ENCODE data around the gene LILRA2.
A peak's percentile ranks its signal among the peaks of the same experiment; 100 is the strongest.
"Not testable (repeated sequence)": the region's sequence is repeated elsewhere in the genome, so short reads cannot be mapped to it uniquely, and the experiment has no call there.

The LILRA2 gene

DNA sequence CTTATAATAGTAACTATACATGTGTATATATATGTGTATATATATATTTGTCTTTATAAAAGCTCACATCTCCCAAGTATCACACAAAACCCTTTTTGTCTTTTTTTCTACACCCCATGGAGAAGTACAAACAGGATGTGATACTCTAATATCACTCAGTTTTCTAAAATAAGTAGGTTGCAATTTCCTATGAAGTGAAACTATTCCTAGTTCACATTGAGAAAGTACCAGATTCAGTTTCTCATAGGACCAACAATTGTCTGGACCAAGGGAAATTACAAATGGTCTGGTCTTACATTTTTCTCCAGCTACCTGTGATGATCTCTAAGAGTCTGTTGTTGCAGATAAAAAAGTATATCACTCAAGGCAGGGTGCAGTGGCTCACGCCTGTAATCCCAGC, 38.8 kb downstream of the LILRA2 start:
- DNase-seq, result no peak

DNA sequence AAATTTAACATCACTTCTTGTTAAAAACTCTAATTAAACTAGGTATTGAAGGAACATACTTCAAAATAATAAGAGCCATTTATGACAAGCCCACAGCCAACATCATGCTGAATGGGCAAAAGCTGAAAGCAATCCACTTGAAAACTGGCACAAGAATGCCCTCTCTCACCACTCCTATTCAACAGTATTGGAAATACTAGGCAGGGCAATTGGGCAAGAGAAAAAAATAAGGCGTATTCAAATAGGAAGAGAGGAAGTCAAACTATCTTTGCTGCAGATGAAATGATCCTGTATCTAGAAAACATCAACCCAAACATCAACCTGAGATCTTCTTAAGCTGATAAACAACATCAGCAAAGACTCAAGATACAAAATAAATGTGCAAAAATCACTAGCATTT, 41.1 kb downstream of the LILRA2 start:
- DNase-seq, result no peak

DNA sequence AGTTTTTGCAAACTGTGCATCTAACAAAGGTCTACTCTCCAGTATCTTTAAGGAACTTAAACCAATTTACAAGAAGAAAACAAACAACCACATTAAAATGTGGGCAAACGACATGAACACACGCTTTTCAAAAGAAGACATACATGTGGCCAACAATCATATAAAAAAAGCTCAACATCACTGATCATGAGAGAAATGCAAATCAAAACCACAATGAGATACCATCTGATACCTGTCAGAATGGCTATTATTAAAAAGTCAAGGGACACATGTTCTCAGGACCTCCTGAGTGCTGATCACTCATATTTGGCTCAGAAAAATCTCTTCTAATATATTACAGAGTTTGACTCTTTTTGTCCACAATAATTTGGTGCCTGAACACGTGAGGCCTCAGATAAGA, 42.5 kb downstream of the LILRA2 start:
- DNase-seq, result peak; percentile 92

DNA sequence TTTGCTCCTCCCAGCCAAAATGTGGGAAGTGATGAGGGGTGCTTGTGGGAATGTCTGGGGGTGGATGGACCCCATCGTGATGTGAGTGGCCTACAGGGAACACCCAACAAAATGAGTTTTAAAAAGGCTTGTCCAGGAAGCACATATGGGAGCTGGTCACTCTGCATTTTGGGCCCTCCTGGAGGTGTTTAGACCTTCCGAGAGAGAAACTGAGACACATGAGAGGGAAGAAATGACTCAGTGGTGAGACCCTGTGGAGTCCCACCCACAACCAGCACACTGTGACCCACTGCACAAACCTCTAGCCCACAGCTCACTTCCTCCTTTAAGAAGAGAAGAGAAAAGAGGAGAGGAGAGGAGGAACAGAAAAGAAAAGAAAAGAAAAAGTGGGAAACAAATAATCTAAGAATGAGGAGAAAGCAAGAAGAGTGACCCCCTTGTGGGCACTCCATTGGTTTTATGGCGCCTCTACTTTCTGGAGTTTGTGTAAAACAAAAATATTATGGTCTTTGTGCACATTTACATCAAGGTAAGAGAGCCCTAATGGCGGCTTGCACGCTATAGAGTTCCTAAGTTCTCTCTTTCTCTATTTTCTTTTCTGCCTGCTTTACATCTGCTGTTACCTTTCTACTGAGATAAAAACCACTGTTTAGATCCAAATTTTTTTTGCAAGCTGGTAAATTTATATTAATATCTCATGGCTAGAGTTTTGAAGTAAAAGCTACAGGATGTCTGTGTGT, 43.4 kb downstream of the LILRA2 start:
- DNase-seq, result peak; percentile 72

DNA sequence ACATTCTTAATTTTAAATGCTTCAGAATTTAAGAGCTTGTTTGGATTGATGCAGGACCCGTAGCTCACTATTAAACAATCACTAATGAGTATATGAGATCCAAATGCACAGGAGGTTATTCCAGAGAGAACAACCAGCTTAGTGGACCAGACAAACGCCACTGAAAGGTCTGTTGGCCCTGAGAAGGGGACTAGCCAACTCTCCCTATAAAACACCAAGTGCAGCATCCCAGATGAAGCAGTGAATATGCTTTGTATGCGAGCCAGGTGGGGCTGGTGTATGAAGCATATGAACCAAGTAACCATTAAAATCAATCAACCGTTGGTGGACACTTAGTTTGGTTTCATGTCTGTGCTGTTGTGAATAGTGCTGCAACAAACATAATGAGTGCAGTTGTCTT, 46.9 kb downstream of the LILRA2 start:
- peak; percentile 29 for DNase-seq

DNA sequence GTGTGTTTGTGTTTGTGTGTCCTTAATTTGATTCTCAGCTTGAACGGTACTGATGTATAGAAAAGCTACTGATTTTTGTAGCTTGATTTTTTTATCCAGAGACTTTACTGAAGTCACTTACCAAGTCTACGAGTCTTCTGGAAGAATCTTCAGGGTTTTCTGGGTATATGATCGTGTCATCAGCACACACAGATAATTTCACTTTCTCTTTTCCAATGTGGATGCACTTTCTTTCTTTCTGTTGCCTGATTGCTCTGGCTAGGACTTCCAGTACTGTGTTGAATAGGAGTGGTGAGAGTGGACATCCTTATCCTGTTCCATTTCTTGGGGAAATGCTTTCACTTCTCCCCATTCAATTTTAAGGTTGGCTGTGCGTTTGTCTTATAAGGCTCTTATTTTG, 48.8 kb downstream of the LILRA2 start:
- DNase-seq, result no peak

DNA sequence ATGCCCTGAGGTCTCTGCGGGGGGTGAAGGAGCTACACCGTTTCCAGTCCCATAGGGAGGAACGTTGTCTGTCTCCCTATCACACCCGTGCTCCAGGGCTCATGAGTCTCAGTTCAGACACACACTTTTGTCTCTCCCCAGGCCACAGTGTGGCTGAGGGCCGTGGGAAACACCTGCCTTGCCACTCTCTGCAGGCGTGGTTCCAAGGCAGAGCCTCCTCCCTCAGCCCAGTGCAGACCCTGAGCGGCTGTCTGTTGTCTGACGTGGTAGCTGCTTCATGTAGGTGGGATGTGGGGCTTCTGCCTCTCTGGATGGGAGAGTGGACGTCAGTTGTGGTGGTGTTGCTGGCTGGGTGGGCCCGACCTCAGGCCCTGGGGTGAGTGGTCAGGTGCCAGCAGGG, 50.6 kb downstream of the LILRA2 start:
- not testable (repeated sequence) for DNase-seq

DNA sequence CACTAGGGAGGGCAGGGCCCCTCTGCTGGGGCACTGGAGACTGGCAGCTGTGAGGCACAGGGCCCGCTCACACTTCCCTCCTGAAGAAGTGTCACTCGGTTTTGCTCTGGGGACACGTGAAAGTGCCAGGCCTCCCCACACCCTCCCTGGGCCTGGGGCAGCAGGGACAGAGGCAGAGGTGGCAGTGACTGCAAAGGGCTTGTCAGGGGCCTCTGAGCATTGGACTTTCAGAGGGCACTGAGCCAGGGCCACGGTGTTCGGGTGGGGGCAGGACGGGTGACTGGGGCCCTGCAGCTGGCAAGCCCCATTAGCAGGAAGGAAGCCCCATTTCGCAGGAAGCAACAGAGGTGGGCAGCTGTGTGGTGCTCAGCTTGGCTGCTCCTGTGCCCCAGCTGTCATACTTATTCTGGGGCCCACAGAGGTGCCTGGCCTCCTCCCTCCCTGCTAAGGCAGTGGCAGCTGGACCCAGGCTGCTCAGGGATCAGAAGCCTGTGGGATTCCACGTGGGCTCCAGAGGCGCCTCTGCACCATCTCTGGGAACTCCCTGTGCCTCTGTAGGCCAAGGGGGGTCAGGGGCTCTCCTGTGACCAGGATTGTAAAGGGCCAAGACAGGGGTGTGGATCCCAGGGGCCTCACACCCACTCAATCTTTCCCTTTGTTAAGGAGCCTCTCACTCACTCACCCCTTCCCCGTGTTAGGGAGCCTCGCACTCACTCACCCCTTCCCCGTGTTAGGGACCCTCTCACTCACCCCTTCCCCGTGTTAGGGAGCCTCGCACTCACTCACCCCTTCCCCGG, 51.5 kb downstream of the LILRA2 start:
- not testable (repeated sequence) for DNase-seq

DNA sequence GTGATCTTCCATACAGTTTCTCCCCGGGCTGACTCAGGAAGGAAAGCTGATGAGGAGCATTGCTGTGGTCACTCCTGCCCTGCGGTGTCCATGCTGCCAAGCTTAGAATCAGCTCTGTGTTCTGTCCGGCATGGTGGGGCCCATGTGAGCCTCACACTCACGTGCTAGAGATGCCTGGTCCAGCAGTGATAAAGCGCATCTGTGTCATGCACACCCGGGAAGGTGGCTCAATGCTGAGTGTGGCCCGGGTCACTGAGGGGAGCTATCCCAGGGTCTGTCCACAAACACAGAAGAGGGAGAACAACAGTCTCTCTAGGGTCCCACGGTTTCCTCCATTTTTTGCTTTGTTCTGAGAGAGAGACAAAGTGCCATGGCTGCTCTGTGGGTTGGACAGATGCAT, 53.2 kb downstream of the LILRA2 start:
- DNase-seq, result no peak

DNA sequence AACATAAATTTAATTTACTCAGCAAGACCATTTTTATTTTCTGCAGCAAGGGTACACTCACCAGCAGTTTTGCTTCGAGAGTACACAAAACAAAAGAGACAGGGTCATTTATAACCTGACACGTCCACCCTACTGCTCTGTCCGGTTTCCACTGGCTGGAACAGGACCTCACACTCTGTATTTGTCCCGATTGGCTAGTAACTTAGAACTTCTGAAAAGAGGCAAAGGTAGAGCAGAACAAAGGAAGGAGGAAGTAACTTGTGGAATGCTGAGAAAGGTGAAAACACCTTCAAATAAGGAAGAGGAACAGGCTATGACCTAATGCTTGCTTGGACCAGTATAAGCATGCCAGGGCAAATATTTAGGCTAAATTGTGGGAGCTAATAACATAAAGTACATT, 54.3 kb downstream of the LILRA2 start:
- DNase-seq, result not testable (repeated sequence)

DNA sequence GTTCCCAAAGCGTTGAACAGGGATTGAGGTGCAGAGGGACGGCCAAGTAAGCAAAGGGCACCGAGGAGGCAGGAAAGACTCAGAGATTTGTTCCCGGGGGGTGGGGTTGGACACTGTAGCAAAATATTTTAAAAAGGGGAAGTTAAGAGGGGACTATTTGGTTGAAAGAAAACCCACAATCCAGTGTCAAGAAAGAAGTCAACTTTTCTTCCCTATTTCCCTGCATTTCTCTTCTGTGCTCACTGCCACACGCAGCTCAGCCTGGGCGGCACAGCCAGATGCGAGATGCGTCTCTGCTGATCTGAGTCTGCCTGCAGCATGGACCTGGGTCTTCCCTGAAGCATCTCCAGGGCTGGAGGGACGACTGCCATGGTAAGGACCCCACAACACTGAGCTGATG, 56.7 kb downstream of the LILRA2 start, which contains the start of gene LILRB1:
TSS of gene LILRB1 (plus strand) at position 223 of the 400 bp plus-strand sequence. CDS start 590 bp downstream, outside the sequence.
- DNase-seq, result not testable (repeated sequence)

DNA sequence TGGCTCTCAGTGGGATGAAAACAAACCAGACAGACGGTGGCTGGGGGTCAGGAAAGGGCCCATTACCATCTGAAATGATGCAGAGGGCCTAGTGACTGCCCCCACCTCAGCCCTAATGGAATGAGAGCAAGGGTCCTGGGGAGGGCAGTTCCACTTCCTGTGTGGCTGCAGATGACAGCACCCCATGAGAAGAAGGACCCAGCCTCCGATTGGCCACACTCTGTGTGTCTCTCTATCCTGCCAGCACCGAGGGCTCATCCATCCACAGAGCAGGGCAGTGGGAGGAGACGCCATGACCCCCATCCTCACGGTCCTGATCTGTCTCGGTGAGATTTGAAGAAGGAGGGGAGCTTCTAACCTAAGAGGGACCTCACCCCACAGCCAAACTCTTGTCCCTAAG, 57.2 kb downstream of the LILRA2 start:
- no peak for DNase-seq

DNA sequence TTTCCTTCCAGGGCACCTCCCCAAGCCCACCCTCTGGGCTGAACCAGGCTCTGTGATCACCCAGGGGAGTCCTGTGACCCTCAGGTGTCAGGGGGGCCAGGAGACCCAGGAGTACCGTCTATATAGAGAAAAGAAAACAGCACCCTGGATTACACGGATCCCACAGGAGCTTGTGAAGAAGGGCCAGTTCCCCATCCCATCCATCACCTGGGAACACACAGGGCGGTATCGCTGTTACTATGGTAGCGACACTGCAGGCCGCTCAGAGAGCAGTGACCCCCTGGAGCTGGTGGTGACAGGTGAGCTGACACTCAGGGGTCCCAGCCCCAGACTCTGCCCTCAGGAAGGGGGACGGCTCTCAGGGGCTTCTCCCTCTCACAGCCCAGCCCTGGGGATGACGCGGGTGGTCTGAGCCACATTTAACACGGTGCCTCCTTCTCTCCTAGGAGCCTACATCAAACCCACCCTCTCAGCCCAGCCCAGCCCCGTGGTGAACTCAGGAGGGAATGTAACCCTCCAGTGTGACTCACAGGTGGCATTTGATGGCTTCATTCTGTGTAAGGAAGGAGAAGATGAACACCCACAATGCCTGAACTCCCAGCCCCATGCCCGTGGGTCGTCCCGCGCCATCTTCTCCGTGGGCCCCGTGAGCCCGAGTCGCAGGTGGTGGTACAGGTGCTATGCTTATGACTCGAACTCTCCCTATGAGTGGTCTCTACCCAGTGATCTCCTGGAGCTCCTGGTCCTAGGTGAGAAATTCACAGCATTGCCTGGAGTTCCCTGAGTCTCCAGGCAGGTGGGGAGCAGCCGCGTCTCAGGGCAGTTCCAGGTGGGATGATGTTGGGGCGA, 58.1 kb downstream of the LILRA2 start:
- not testable (repeated sequence) for DNase-seq

DNA sequence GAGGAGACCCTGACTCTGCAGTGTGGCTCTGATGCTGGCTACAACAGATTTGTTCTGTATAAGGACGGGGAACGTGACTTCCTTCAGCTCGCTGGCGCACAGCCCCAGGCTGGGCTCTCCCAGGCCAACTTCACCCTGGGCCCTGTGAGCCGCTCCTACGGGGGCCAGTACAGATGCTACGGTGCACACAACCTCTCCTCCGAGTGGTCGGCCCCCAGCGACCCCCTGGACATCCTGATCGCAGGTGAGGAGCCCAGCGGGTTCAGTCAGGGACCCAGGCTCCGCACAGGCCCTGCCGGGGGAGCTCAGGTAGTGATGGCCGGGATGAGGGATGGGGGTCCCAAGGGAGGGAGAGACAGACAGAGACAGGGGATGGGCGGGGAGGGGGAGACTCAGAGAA, 58.9 kb downstream of the LILRA2 start:
- not testable (repeated sequence) for DNase-seq

DNA sequence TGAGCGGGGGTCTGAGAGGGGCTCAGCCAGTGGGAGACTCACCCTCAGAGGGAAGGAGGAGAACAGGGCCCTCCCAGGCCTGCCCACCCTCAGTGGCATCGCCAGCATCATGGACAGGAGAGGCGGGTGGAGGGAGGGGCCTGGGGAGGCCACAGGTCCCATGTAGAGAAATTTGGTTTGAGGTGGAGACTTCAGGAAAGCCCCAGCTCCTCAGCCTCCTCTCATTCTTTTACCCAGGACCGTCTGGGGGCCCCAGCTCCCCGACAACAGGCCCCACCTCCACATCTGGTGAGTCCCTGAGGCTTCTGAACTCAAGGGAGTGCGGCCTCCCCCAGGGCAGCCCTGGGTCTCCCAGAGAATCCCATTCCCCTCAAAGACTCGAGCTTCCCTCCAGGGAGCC, 59.8 kb downstream of the LILRA2 start:
- no peak for DNase-seq

DNA sequence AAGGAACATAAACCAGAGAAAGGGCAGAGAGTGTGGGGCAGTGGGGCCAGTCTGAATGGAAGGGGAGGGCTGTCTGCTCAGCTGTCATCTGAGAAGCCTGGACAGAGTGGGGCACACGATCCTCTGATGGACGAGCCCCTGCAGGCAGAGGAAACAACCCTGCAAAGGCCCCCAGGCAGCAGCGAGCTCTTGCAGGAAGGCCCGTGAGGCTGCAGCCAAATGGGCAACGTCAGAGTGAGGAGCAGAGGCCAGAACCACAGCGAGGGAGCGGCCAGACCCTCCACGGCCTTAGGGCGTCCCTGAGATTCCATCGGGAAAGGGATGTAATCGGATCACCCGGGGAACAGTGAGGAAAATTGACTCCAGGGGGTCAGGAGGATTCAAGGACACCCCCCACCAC, 62.5 kb downstream of the LILRA2 start:
- not testable (repeated sequence) for DNase-seq

DNA sequence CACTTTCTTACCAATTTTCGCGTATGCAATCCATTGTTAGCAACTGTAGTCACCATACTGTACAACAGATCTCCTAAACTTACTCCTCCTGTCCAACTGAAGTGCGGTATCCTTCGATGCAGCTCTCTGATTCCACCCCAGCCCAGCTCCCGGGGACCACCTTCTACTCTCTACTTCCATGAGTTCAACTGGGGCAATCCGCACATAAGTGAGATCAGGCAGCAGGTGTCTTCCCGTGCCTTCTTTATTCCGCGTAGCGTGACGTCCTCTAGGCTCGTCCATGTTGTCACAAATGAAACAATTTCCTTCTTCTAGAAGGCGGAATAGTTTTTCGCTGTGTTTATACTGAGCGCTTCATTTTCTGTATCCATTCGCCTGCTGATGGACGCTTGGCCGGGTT, 65.1 kb downstream of the LILRA2 start:
- no peak for DNase-seq
